ENCODE data around the gene LYPD6. TPM values are rescaled to one million over a fixed set of nuclear protein-coding genes. Genes with fewer than 3 reads are reported as not detected.
A peak's percentile ranks its signal among the peaks of the same experiment; 100 is the strongest.

LYPD6 gene
- polyA plus RNA-seq, 1 of the 3 experiments (the other 2 are of a cell fraction) = 8.1 TPM

- H3K4me1 ChIP-seq (ENCODE audit: control insufficient read depth in 1 of 2, insufficient read depth in 2 of 2, low read depth in 1 of 2, low read length in 1 of 2) = peaks cover 0 to 12% of the 10 kb centered on the region in 2 experiments; a peak in 2 of 4 replicates
- H3F3A ChIP-seq (replicated peaks; ENCODE audit: insufficient read depth) = no peaks in the 10 kb centered on the region
- H3K27ac ChIP-seq (ENCODE audit: low read depth in 2 of 2, low read length in 1 of 2) = no peak overlapping the region
- no peak overlapping the region for H2AFZ ChIP-seq (ENCODE audit: low read depth)
- ChIA-PET CTCF (interaction anchor here (0.9 kb wide), 1 partner anchor 10 kb away, joined by 3 read pairs; no protein-coding TSS in a partner anchor), POLR2A (no interaction called here)
- peaks cover 0 to 12% of the 10 kb centered on the region in 2 experiments for H3K36me3 ChIP-seq (replicated peaks in 1 of 2; ENCODE audit: control insufficient read depth in 1 of 2, insufficient read depth in 2 of 2, low read length in 1 of 2)
- no peak overlapping the region for H3K4me3 ChIP-seq (ENCODE audit: low read depth in 2 of 2, low read length in 1 of 2)
- H3K79me2 ChIP-seq (ENCODE audit: insufficient read depth) = no peaks in the 10 kb centered on the region
- no peak for DNase-seq
- no peaks in the 10 kb centered on the region for H3K9me3 ChIP-seq
- peak; percentile 8; the same call in 1 of the 2 replicates for TF ChIP-seq RAD21 (IDR thresholded peaks at IDR 0.05; ENCODE audit: low read length)
- TF ChIP-seq MEF2A (IDR thresholded peaks at IDR 0.05; ENCODE audit: borderline replicate concordance, low read depth) = no peak
- no peak for TF ChIP-seq EZH2phosphoT487 (IDR thresholded peaks at IDR 0.05; ENCODE audit: borderline replicate concordance, low read depth)
- no peak for TF ChIP-seq FOXM1 (IDR thresholded peaks at IDR 0.05; ENCODE audit: low read depth)
- no peak overlapping the region for H3K4me2 ChIP-seq
- H3K27me3 ChIP-seq (ENCODE audit: insufficient read depth) = no peaks in the 10 kb centered on the region
- no peaks in the 10 kb centered on the region for H4K20me1 ChIP-seq (ENCODE audit: insufficient read depth)
- H3K9ac ChIP-seq = no peak overlapping the region
- H3K9me2 ChIP-seq = no peaks in the 10 kb centered on the region
- WGBS (ENCODE audit: low lambda C conversion rate) = 78% methylated on average over 2 of the region's 2 CpGs
Measured at GRCh38 chr2:149448315-149448714, 117.9 kb downstream of the LYPD6 start.

GRCh38 chr2:149449017-149449416 lies 118.6 kb downstream of the LYPD6 start:
- CTCF ChIA-PET = no interaction called here

More at GRCh38 chr2:149449017-149449416, 118.6 kb downstream of the LYPD6 start:
- H3K4me1 ChIP-seq (ENCODE audit: control insufficient read depth in 1 of 2, insufficient read depth in 2 of 2, low read depth in 1 of 2, low read length in 1 of 2) = peaks cover 0 to 12% of the 10 kb centered on the region in 2 experiments; a peak in 2 of 4 replicates
- H3K27me3 ChIP-seq (ENCODE audit: insufficient read depth) = no peaks in the 10 kb centered on the region
- H3K4me3 ChIP-seq (ENCODE audit: low read depth in 2 of 2, low read length in 1 of 2) = no peak overlapping the region
- H3K27ac ChIP-seq (ENCODE audit: low read depth in 2 of 2, low read length in 1 of 2) = no peak overlapping the region
- H3F3A ChIP-seq (replicated peaks; ENCODE audit: insufficient read depth) = no peaks in the 10 kb centered on the region
- no peak overlapping the region for H2AFZ ChIP-seq (ENCODE audit: low read depth)
- H3K36me3 ChIP-seq (replicated peaks in 1 of 2; ENCODE audit: control insufficient read depth in 1 of 2, insufficient read depth in 2 of 2, low read length in 1 of 2) = peaks cover 0 to 12% of the 10 kb centered on the region in 2 experiments
- no peaks in the 10 kb centered on the region for H3K9me3 ChIP-seq
- TF ChIP-seq FOXM1 (IDR thresholded peaks at IDR 0.05; ENCODE audit: low read depth) = no peak
- TF ChIP-seq GATA2 (CRISPR knock-in tag; IDR thresholded peaks at IDR 0.05) = no peak
- no peak for TF ChIP-seq ELF1 (IDR thresholded peaks at IDR 0.05)
- TF ChIP-seq RXRA (IDR thresholded peaks at IDR 0.05; ENCODE audit: borderline replicate concordance, low read depth) = no peak
- TF ChIP-seq IRF3 (IDR thresholded peaks at IDR 0.05; ENCODE audit: low read depth, low read length) = no peak
- TF ChIP-seq NRF1 (IDR thresholded peaks at IDR 0.05; ENCODE audit: low read depth, low read length) = no peak
- no peak for TF ChIP-seq CHD2 (IDR thresholded peaks at IDR 0.05; ENCODE audit: low read length, partially characterized antibody)
- no peak for TF ChIP-seq SIN3A (IDR thresholded peaks at IDR 0.05; ENCODE audit: borderline replicate concordance, low read depth, low read length)
- TF ChIP-seq RFX5 (IDR thresholded peaks at IDR 0.05; ENCODE audit: low read length) = no peak
- no peak for TF ChIP-seq JUND (IDR thresholded peaks at IDR 0.05)
- no peak for TF ChIP-seq TAF1 (IDR thresholded peaks at IDR 0.05; ENCODE audit: borderline replicate concordance, low read depth, low read length)
- TF ChIP-seq FOSL2 (IDR thresholded peaks at IDR 0.05; ENCODE audit: borderline replicate concordance, low read depth) = no peak
- no peak for TF ChIP-seq ZBTB33 (IDR thresholded peaks at IDR 0.05; ENCODE audit: borderline replicate concordance, low read depth)
- TF ChIP-seq NFIC (IDR thresholded peaks at IDR 0.05; ENCODE audit: borderline replicate concordance) = no peak
- no peak for TF ChIP-seq PBX3 (IDR thresholded peaks at IDR 0.05)
- no peak for TF ChIP-seq GABPA (IDR thresholded peaks at IDR 0.05; ENCODE audit: low read depth)
- no peak for TF ChIP-seq CTCF (IDR thresholded peaks at IDR 0.05)
- TF ChIP-seq MEF2A (IDR thresholded peaks at IDR 0.05; ENCODE audit: borderline replicate concordance, low read depth) = no peak
- POLR2A ChIA-PET = no interaction called here
- H3K79me2 ChIP-seq (ENCODE audit: insufficient read depth) = no peaks in the 10 kb centered on the region
- 89% methylated on average over 5 of the region's 5 CpGs for WGBS (ENCODE audit: low lambda C conversion rate)
- no peaks in the 10 kb centered on the region for H3K9me2 ChIP-seq
- H3K9ac ChIP-seq = no peak overlapping the region
- H4K20me1 ChIP-seq (ENCODE audit: insufficient read depth) = no peaks in the 10 kb centered on the region
- no peak for DNase-seq
- no peak overlapping the region for H3K4me2 ChIP-seq
